GM12891 (cell line): ENCODE data around the gene AMER3.

ENCODE experiments used
- POLR2A ChIP-seq: IDR thresholded peaks from 2 replicates; pipeline ENCODE4 v1.6.1; 2011; ENCODE audit warnings: low read depth, low read length, control low read depth
- POLR2AphosphoS5 ChIP-seq: IDR thresholded peaks from 2 replicates; pipeline ENCODE4 v1.6.1; 2011; ENCODE audit warnings: low read depth, low read length, control low read depth
- TAF1 ChIP-seq: IDR thresholded peaks from 2 replicates; pipeline ENCODE4 v1.6.1; 2011; ENCODE audit warnings: low read depth, low read length, control low read depth

DNA sequence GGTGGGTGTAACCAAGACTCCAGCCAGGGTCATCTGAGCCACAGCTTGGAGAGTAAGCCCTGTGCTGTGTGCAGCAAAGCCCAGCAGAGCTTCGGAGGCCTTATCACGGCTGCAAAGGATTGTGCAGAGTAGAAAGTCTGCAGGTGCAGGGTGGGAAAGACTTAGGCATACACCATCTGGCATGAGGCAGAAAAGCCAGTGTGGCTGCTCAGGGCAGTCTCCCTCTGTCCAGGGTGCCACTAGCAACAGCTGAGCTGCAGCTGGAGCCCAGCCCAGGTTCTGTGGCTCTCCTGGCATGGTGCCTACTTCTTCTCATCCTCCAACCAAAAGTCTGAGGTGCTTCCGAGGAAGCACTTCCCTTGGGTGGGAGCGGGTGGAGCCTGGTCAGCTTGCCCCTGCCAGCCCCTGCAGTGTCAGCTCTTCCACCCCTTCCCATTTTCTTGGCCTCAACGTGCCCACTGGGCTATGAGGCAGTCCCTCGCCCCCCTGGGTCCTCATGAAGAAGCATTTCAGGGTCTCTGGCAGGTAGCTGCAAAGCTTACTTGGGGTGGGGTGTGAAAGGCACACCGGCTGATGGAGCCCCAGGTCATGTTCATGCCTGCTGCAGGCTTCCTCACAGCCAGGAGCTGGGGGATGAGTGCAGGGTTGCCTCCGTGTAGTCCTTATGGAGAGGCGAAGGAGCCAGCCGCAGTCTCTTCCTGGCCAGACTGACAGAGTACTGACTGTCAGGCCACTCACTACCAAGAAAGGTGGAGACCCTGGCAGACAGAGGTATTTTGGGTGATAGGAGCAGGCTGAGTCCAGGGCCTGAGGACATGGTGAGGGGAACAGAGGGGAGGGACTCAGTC lies 4.8 kb downstream of the AMER3 start:
- TF ChIP-seq POLR2A (no peak), TAF1 (no peak), POLR2AphosphoS5 (no peak)
